ENCODE data around the gene PLD4.

GRCh38 chr14:104880584-104881210, 44.0 kb upstream of the PLD4 start:
- no peak for TF ChIP-seq CTCF (IDR thresholded peaks at IDR 0.05; ENCODE audit: insufficient read depth, low read length, poor library complexity, severe bottlenecking)
- no peak for TF ChIP-seq EZH2phosphoT487 (conservative IDR thresholded peaks at IDR 0.05; ENCODE audit: low read length)
